SU-DHL-6 (cell line): Measurements from ENCODE around the gene RMND1.
"Not testable (repeated sequence)": the region's sequence is repeated elsewhere in the genome, so short reads cannot be mapped to it uniquely, and the experiment has no call there.

Experiments used
- H2AFZ ChIP-seq: fragments of 200-600 bp; sonication (generic); 2 replicates; pipeline ENCODE4 v1.6.1; 2014; ENCODE audit warnings: low read depth, mild to moderate bottlenecking, moderate library complexity, mixed read lengths, antibody characterized with exemption, low read length; ENCODE audit not compliant: severe bottlenecking
- H3F3A ChIP-seq: fragments of 200-600 bp; shearing (Covaris generic); 2 replicates; pipeline ENCODE4 v1.6.0; 2016; ENCODE audit warnings: antibody characterized with exemption, mild to moderate bottlenecking; ENCODE audit not compliant: insufficient read depth
- H3K27ac ChIP-seq: fragments of 200-600 bp; sonication (generic); 2 replicates; pipeline ENCODE4 v1.5.1; 2016; ENCODE audit warnings: low read depth, mild to moderate bottlenecking, low read length, moderate library complexity, mixed read lengths
- H3K27me3 ChIP-seq: fragments of 200-600 bp; sonication (generic), shearing (Covaris generic); 2 replicates; pipeline ENCODE4 v1.6.0; 2014; ENCODE audit warnings: mild to moderate bottlenecking, low read length
- H3K36me3 ChIP-seq: fragments of 200-600 bp; sonication (generic); 2 replicates; pipeline ENCODE4 v1.6.1; 2014; ENCODE audit warnings: mild to moderate bottlenecking, low read length, mixed read lengths
- H3K4me2 ChIP-seq: fragments of 300-600, 200-600 bp; shearing (Covaris generic), sonication (generic); 2 replicates; pipeline ENCODE4 v1.6.0; 2014; ENCODE audit warnings: low read length, low read depth, mild to moderate bottlenecking; ENCODE audit not compliant: poor library complexity, severe bottlenecking
- H3K4me3 ChIP-seq: fragments of 200-600 bp; sonication (generic); 2 replicates; pipeline ENCODE4 v1.5.1; 2014; ENCODE audit warnings: antibody characterized with exemption, low read length, mild to moderate bottlenecking, mixed read lengths; ENCODE audit not compliant: insufficient read depth, poor library complexity, severe bottlenecking
- H3K79me2 ChIP-seq: fragments of 200-600 bp; sonication (generic); 2 replicates; pipeline ENCODE4 v1.6.1; 2014; ENCODE audit warnings: mild to moderate bottlenecking, low read length, moderate library complexity; ENCODE audit not compliant: insufficient read depth
- H3K9ac ChIP-seq: fragments of 200-600 bp; sonication (generic); 2 replicates; pipeline ENCODE4 v1.7.0; 2014; ENCODE audit warnings: mild to moderate bottlenecking, low read length
- H3K9me2 ChIP-seq: fragments of 200-600 bp; sonication (generic); replicated peaks from 2 replicates; pipeline ENCODE4 v1.6.1; 2014; ENCODE audit warnings: low read length; ENCODE audit not compliant: insufficient read depth
- H3K9me3 ChIP-seq: fragments of 200-600 bp; sonication (generic); 2 replicates; pipeline ENCODE4 v1.6.1; 2014; ENCODE audit warnings: low read length, mixed read lengths; ENCODE audit not compliant: insufficient read depth
- H4K20me1 ChIP-seq: fragments of 200-600 bp; sonication (generic); 2 replicates; pipeline ENCODE4 v1.6.1; 2014; ENCODE audit warnings: low read depth, mild to moderate bottlenecking, antibody characterized with exemption, low read length, moderate library complexity, mixed read lengths
- EZH2phosphoT487 ChIP-seq: fragments of 200-600 bp; sonication (generic), shearing (Covaris generic); conservative IDR thresholded peaks from 2 replicates; pipeline ENCODE4 v1.6.1; 2018; ENCODE audit warnings: mild to moderate bottlenecking, antibody characterized with exemption, low read length, moderate library complexity, mixed read lengths
- TF ChIP-seq, protein P1 (sequence below): fragments of 200-600 bp; sonication (generic); IDR thresholded peaks from one replicate; pipeline ENCODE4 v1.5.1; 2017; ENCODE audit warnings: antibody characterized with exemption, mild to moderate bottlenecking, low read length, moderate library complexity; ENCODE audit not compliant: insufficient read depth, poor library complexity, severe bottlenecking

Gene RMND1

GRCh38 chr6:151384151-151384550, 67.8 kb downstream of the RMND1 start:
- Histone ChIP-seq H3K27me3 (no peaks in the 10 kb centered on the region), H3K9ac (no peak overlapping the region), H3K36me3 (peaks cover 21% of the 10 kb centered on the region; the same call in 1 of the 2 replicates), H3F3A (peaks cover 7% of the 10 kb centered on the region), H3K79me2 (peaks cover 97% of the 10 kb centered on the region), H3K27ac (no peak overlapping the region), H3K4me2 (no peak overlapping the region), H4K20me1 (peaks cover 7% of the 10 kb centered on the region; the same call in 1 of the 2 replicates), H3K9me2 (no peaks in the 10 kb centered on the region), H3K4me3 (no peak overlapping the region), H2AFZ (no peak overlapping the region), H3K9me3 (no peaks in the 10 kb centered on the region)
- no peak for TF ChIP-seq EZH2phosphoT487
- TF ChIP-seq, protein P1, sequence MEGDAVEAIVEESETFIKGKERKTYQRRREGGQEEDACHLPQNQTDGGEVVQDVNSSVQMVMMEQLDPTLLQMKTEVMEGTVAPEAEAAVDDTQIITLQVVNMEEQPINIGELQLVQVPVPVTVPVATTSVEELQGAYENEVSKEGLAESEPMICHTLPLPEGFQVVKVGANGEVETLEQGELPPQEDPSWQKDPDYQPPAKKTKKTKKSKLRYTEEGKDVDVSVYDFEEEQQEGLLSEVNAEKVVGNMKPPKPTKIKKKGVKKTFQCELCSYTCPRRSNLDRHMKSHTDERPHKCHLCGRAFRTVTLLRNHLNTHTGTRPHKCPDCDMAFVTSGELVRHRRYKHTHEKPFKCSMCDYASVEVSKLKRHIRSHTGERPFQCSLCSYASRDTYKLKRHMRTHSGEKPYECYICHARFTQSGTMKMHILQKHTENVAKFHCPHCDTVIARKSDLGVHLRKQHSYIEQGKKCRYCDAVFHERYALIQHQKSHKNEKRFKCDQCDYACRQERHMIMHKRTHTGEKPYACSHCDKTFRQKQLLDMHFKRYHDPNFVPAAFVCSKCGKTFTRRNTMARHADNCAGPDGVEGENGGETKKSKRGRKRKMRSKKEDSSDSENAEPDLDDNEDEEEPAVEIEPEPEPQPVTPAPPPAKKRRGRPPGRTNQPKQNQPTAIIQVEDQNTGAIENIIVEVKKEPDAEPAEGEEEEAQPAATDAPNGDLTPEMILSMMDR: no peak

DNA sequence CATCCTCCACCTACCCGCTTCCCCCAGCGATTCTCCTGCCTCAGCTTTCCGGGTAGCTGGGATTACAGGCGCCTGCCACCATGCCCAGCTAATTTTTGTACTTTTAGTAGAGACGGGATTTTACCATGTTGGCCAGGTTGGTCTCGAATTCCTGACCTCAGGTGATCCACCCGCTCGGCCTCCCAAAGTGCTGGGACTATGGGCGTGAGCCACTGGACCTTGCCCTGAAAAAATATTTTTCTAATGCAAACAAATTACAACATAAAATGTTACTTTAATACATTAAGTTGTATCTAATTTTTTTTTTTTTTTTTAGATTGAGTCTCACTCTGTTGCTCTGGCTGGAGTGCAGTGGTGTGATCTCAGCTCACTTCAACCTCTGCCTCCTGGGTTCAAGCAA, 69.3 kb downstream of the RMND1 start:
- Histone ChIP-seq H3K36me3 (peaks cover 14% of the 10 kb centered on the region; the same call in 1 of the 2 replicates), H3K79me2 (peaks cover 97% of the 10 kb centered on the region)
- not testable (repeated sequence) for H4K20me1 ChIP-seq, H3K27me3 ChIP-seq, H3K9ac ChIP-seq, H3K27ac ChIP-seq, H3K4me3 ChIP-seq, H2AFZ ChIP-seq, H3F3A ChIP-seq, H3K9me3 ChIP-seq, H3K4me2 ChIP-seq, H3K9me2 ChIP-seq

- Histone ChIP-seq H3K27ac (no peak overlapping the region), H3F3A (peaks cover 6% of the 10 kb centered on the region; the same call in 1 of the 2 replicates), H3K9me2 (no peaks in the 10 kb centered on the region), H3K4me2 (no peak overlapping the region), H3K36me3 (peaks cover 5% of the 10 kb centered on the region; the same call in 1 of the 2 replicates), H3K79me2 (peaks cover 97% of the 10 kb centered on the region), H3K4me3 (no peak overlapping the region), H3K27me3 (no peaks in the 10 kb centered on the region), H2AFZ (no peak overlapping the region), H3K9ac (no peak overlapping the region), H3K9me3 (no peaks in the 10 kb centered on the region), H4K20me1 (peaks cover 4% of the 10 kb centered on the region; the same call in 1 of the 2 replicates)
- no peak for TF ChIP-seq EZH2phosphoT487
- TF ChIP-seq, protein P1: no peak
Measured at GRCh38 chr6:151381722-151382121, 70.2 kb downstream of the RMND1 start.

GRCh38 chr6:151380848-151381205, 71.1 kb downstream of the RMND1 start:
- no peak overlapping the region for H3K27ac ChIP-seq
- TF ChIP-seq, protein P1: no peak
- TF ChIP-seq EZH2phosphoT487: no peak
- no peak overlapping the region for H3K4me2 ChIP-seq
- no peaks in the 10 kb centered on the region for H3K9me2 ChIP-seq
- no peak overlapping the region for H3K4me3 ChIP-seq
- H3K9ac ChIP-seq: no peak overlapping the region
- peaks cover 97% of the 10 kb centered on the region for H3K79me2 ChIP-seq
- no peak overlapping the region for H2AFZ ChIP-seq
- peaks cover 4% of the 10 kb centered on the region; the same call in 1 of the 2 replicates for H4K20me1 ChIP-seq
- no peaks in the 10 kb centered on the region for H3K9me3 ChIP-seq
- peaks cover 5% of the 10 kb centered on the region; the same call in 1 of the 2 replicates for H3K36me3 ChIP-seq
- H3F3A ChIP-seq: peaks cover 6% of the 10 kb centered on the region; the same call in 1 of the 2 replicates
- H3K27me3 ChIP-seq: no peaks in the 10 kb centered on the region
